Measurements from ENCODE around the gene ERN2. TPM values are rescaled to one million over a fixed set of nuclear protein-coding genes. Genes with fewer than 3 reads are reported as not detected.

Gene ERN2
- total RNA-seq = under 0.01 TPM in 1 of 2 replicates, not detected in the other

DNA sequence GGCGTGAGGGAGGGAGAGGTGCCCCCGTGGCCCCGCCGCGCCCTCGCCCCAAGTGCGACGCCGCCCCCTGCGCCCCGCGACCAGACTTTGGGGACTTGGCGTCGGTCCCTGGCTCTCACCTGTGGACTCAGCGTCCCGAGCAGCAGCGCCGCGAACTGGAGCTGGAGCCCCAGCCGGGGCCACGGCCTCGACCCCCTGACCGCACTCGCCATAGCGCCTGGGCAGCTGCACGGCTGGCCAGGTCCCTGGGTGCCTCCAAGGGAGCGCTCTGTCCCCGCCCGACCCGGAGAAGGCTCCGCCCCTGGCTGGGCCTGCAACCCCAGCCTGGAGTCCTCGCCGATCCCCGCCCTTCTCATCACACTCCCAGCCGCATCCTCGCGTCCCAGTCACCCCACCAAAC lies at the start of gene ERN2:
Gene ERN2, minus strand, starts transcription at position 247 of the 400 bp plus-strand sequence. Its CDS starts 35 bp downstream, at position 212.
- H3K4me3 ChIP-seq (ENCODE audit: low read depth, low read length) = no peak within 1 kb of the TSS
- TF ChIP-seq, protein P1, sequence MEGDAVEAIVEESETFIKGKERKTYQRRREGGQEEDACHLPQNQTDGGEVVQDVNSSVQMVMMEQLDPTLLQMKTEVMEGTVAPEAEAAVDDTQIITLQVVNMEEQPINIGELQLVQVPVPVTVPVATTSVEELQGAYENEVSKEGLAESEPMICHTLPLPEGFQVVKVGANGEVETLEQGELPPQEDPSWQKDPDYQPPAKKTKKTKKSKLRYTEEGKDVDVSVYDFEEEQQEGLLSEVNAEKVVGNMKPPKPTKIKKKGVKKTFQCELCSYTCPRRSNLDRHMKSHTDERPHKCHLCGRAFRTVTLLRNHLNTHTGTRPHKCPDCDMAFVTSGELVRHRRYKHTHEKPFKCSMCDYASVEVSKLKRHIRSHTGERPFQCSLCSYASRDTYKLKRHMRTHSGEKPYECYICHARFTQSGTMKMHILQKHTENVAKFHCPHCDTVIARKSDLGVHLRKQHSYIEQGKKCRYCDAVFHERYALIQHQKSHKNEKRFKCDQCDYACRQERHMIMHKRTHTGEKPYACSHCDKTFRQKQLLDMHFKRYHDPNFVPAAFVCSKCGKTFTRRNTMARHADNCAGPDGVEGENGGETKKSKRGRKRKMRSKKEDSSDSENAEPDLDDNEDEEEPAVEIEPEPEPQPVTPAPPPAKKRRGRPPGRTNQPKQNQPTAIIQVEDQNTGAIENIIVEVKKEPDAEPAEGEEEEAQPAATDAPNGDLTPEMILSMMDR (IDR thresholded peaks at IDR 0.05; ENCODE audit: insufficient read depth, low read length, poor library complexity, severe bottlenecking) = no peak
- H3K36me3 ChIP-seq (ENCODE audit: control insufficient read depth, insufficient read depth, low read length) = no peaks in the 10 kb centered on the region
- peaks cover 25% of the 10 kb centered on the region for H3K27me3 ChIP-seq (ENCODE audit: control insufficient read depth, insufficient read depth, low read length)
- no peak for DNase-seq (ENCODE audit: low read depth)

DNA sequence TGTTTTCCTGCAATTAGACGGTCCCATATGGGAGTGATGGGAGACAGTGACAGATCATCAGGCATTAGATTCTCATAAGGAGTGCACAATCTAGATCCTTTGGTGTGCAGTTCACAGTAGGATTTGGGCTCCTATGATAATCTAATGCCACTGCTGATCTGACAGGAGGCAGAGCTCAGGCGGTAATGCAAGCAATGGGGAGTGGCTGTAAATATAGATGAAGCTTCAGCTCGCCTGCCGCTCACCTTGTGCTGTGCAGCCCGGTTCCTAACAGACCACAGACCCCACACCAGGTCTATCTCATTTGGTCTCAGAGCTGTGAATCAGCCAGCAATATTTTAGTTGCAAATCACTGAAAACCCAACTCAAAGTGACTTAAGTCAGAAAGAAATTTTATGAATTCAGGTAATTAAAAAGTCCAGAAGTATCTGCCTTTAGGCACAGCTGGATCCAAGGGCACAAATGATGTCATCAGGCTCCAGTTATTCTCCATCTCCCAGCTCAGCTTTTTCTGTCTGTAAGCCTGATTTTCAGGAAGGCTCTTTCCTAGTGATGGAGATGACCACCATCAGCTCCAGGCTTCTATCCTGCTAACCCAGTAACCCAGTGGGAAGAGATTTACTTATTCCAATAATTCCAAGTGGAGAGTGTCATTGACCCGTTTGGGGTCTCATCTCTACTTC lies 45.1 kb upstream of the ERN2 start:
- TF ChIP-seq, protein P1 (IDR thresholded peaks at IDR 0.05; ENCODE audit: insufficient read depth, low read length, poor library complexity, severe bottlenecking) = no peak
- Histone ChIP-seq H3K4me3 (ENCODE audit: low read depth, low read length) (no peak overlapping the region), H3K36me3 (ENCODE audit: control insufficient read depth, insufficient read depth, low read length) (no peaks in the 10 kb centered on the region), H3K27me3 (ENCODE audit: control insufficient read depth, insufficient read depth, low read length) (peaks cover 22% of the 10 kb centered on the region)
- DNase-seq (ENCODE audit: low read depth) = no peak

DNA sequence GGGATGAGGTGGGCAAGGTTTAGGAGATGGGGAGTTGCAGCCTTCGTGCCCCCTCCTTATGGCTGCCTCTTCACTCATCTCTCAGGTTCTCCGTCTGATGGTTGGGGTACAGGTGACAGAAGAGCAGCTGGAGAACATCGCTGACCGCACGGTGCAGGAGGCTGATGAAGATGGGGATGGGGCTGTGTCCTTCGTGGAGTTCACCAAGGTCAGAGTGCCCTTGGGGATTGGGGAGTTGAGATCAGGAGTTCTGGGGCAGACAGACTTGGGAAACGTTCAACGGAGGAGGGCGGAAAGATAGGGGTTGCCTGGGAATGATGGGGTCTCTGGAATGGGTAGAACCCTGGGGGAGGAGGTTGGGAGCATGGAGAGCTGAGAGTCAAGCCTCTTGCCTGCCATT lies 44.1 kb upstream of the ERN2 start:
- Histone ChIP-seq H3K36me3 (ENCODE audit: control insufficient read depth, insufficient read depth, low read length) (no peaks in the 10 kb centered on the region), H3K27me3 (ENCODE audit: control insufficient read depth, insufficient read depth, low read length) (peaks cover 22% of the 10 kb centered on the region), H3K4me3 (ENCODE audit: low read depth, low read length) (no peak overlapping the region)
- TF ChIP-seq, protein P1 (IDR thresholded peaks at IDR 0.05; ENCODE audit: insufficient read depth, low read length, poor library complexity, severe bottlenecking) = no peak
- DNase-seq (ENCODE audit: low read depth) = no peak

DNA sequence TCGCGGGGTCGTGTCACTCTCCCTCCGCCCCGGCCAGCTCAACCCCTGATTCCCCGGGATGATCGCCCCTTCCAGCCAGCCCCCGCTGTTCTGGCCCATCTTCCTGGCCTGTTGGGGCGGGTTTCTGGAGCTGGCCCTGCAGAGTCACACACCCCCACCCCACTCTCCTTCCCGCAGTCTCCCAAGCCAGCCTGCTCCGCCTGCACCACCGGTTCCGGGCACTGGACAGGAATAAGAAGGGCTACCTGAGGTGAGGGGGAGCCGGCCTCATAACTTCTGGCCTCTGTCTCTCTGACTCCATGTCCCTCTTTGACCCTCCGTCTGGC lies 42.4 kb upstream of the ERN2 start:
- no peaks in the 10 kb centered on the region for H3K36me3 ChIP-seq (ENCODE audit: control insufficient read depth, insufficient read depth, low read length)
- H3K27me3 ChIP-seq (ENCODE audit: control insufficient read depth, insufficient read depth, low read length) = peaks cover 22% of the 10 kb centered on the region
- TF ChIP-seq, protein P1 (IDR thresholded peaks at IDR 0.05; ENCODE audit: insufficient read depth, low read length, poor library complexity, severe bottlenecking) = no peak

DNA sequence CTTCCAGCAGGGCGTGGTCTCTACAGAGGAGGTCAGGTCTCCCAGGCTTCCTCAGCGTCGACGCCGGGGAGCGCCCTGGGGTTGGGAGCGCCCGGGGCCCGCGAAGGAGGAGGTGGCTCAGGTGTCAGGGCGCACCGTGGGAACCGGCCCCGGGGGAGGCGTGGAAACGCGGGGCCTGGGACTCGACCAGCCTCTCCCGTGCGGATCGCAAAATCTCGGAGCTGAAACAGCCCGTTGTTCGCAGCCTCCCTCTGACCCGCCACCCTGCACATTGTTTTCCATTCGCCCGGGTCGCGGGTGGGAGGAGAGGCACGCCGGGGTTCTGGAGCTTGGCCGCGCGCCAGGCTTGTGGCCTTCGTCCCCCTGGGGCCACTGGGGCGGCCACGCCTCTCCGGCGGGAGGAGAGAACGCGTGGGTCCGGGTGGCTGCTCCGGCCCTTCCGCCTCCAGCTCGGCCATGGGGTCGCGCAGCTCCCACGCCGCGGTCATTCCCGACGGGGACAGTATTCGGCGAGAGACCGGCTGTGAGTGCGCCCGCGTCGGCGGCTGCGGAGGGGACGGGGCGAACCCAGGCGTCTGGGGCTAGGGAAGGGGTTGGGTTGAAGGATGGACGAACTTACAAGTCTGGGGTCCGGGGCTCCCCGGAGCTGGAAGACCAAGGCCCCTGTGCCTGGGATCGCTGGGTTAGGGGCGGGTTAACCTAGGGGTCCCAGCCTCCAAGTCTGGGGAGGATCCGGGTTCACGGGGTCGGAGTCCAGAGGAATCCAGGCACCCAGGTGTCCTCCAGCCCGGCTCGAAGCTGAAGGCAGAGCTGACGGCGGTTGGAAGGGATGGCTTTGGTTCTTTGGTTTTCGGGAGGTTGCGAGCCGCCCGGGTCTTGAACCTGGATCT lies 41.8 kb upstream of the ERN2 start, which contains the start of gene CHP2:
Gene CHP2, plus strand, starts transcription at position 433 of the 890 bp plus-strand sequence. Its CDS starts 24 bp downstream, at position 457.
- Histone ChIP-seq H3K4me3 (ENCODE audit: low read depth, low read length) (no peak within 1 kb of the TSS), H3K36me3 (ENCODE audit: control insufficient read depth, insufficient read depth, low read length) (no peaks in the 10 kb centered on the region), H3K27me3 (ENCODE audit: control insufficient read depth, insufficient read depth, low read length) (peaks cover 22% of the 10 kb centered on the region)
- no peak for DNase-seq (ENCODE audit: low read depth)
- TF ChIP-seq, protein P1 (IDR thresholded peaks at IDR 0.05; ENCODE audit: insufficient read depth, low read length, poor library complexity, severe bottlenecking) = no peak

More for the DNA sequence above, 42.4 kb upstream of the ERN2 start:
- H3K4me3 ChIP-seq (ENCODE audit: low read depth, low read length) = no peak overlapping the region
- no peak for DNase-seq (ENCODE audit: low read depth)

Data from kidney epithelial cell (primary cell).